GM18867 (cell line): Measurements from ENCODE around the gene GPR31.

Experiments
- ATAC-seq: cut with Tn5 transposase; IDR thresholded peaks from one replicate; pipeline ENCODE4 v1.9.1; 2021; ENCODE audit warnings: mild to moderate bottlenecking, moderate library complexity; ENCODE audit not compliant: unreplicated experiment

GPR31 gene

DNA sequence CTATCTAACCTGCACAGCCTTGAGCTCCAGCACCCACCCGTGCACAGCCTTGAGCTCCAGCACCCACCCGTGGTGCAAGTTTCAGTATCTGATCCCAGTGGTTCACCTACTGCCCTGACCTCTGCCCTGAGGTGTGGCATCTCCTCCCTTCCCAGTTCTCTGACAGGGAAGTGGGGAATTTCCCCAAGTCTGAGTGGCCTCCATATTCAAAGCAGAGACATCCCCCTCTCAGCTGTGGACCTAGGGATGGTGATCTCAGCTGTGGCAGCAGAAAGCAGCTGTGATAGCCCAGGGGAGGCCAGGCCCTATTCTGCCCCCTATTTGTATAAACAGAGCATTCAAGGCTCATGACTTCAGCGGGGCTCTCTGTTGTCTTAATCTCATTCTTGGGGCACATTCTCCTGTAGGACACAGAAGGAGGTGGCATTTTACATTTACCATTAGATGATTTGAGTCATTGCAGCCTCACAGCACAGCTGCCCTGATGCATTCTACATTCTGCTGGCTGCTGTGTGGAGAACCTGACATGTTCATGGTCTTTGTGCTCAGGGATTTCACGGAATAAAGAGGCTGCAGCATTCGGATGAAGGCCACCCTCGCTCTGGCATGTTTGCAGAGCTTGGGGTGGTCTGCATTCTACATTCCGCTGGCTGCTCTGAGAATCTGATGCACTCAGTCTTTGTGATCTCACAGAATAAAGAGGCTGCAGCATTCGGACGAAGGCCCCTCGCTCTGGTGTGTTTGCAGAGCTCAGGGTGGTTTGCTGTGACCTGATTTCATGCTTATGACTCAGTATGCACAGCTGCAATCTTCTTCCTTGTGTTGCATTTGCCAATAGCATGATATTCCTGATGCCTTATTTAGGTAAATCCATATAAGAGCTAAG lies 16.9 kb downstream of the GPR31 start:
- no peak for ATAC-seq

GRCh38 chr6:167139761-167140160 lies 18.0 kb downstream of the GPR31 start:
- ATAC-seq: no peak

GRCh38 chr6:167137881-167138280 lies 19.9 kb downstream of the GPR31 start:
- no peak for ATAC-seq

- ATAC-seq: no peak
Observed at GRCh38 chr6:167137081-167137480, 20.7 kb downstream of the GPR31 start.

- no peak for ATAC-seq
Observed at GRCh38 chr6:167136376-167136775, 21.4 kb downstream of the GPR31 start.

- no peak for ATAC-seq
Observed at GRCh38 chr6:167134448-167135328, 23.1 kb downstream of the GPR31 start.

DNA sequence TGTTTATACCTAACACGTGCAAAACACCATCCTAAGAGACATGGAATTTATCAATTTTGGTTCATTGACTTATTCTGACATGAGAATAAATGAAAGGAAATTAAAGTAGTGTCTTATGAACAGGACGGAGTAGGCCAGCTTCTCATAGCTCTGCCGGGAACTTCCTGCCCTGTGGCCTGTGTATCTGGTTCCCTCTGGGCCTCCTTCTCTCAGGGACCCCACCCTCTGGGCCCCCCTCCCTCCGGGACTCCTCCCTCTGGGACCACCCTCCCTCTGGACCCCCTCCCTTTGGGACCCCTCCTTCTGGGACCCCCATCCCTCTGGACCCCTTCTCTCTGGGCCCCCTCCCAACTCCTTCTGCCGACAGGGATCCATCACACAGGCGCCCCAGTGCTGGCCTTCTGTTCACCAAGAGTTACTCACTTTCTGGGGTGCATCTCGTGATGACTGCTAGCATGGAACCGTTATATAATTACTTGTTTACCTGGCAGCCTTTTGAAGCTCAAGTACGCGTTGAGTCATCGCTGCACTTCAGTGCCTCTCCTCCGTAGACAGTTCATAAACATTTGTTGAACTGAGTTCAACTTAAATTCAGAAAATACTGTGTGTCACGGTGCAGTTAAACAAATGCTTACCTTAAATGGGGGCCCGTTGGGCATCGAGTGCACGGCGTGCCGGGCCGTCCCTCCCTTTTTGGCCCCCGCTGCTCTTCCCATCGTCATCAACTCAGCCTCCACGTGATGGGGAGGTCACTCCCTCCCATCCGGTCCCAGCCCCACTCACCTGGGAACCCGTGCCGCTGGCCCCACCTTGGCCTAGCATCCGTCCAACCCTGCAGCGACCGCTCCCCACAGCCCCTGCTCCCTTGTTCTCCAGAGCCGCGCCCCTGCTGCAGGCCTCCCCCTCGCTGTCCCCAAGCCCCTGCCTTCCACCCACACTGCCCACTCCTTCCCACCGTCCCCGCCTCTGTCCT lies 26.8 kb downstream of the GPR31 start:
- no peak for ATAC-seq

DNA sequence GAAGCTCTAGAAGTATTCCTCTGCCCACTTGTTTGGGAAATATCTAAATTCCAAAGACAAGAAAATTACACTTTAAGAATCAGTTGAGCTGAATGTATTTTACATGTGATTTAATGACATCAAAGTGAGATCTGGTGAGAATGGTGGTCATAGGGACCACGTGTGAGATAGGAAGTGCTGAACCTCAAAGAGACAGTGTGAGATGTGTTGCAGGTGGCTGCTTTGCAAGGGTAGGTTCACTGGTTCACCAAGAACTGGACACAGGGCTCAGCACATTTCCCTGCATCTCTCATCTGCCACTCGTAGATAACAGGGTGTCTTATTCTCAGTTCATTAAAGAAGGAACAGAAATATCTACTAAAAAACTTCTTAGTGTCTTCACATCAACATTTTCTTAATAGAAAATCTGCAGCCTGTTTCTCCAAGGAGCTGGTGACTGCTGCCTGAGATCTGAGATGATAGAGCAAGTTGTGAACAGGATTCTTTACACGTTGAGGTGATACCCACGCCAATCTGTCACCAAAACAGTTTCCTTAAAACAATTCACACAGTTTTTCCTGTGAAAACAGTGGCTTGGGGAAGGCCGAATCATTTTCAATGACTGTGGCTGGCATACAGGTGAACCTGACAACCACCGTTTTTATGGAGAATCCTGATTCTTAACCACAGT lies 27.6 kb downstream of the GPR31 start:
- ATAC-seq: peak; percentile 86

- ATAC-seq: no peak
Observed at GRCh38 chr6:167129562-167129961, 28.2 kb downstream of the GPR31 start.

DNA sequence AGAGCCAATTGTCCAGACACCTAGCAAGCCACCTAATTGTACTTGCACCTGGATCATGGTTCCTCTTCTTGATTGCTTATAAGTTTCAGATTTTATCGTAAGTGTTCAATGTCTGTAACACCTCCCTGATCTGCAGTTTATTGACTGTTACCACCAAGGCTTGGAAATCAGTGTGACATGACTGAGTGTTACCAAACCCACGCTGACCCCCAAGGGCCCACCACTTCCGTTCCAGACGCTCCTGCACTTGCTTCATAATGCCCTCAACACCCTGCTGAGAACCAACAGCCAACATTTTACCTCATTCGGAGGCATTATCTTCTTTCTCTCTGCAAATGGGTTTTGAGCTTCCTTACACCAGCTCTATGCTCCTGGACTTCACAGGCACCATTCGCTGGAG lies 28.6 kb downstream of the GPR31 start:
- peak; percentile 32 for ATAC-seq

DNA sequence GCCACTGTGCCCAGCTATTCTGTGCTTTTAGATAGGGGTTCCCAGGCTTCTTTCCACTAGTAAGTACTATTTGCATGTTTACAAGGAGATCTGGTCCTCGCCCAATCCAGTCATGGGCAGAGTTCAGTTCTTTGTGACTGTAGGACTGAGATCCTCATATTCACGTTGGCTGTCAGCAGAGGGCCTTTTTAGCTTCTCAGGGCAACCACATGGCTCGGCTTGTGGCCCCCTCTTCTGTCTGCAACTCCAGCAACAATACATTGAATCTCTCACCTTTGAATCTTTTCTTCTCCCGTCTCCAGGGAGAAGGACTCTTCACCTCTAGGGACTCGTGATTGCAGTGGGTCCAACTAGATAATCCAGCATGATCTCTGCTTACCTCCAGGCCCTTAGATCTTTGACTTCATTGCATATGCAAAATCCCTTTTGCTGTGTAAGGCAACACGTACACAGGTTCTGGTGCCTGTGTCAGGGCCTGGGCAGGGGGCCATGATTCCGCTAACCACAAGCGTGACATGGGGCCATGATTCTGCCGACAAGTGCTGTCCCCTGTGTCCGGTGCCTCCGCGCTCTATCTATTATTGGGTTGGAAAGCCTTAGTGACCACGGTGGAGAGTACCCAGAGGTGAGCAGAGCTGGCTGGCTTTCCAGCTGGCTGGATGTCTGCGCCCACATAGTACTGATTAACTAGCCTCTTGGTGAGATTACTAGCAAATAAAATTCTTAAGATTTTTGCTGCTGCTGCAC lies 29.8 kb downstream of the GPR31 start:
- ATAC-seq: no peak

DNA sequence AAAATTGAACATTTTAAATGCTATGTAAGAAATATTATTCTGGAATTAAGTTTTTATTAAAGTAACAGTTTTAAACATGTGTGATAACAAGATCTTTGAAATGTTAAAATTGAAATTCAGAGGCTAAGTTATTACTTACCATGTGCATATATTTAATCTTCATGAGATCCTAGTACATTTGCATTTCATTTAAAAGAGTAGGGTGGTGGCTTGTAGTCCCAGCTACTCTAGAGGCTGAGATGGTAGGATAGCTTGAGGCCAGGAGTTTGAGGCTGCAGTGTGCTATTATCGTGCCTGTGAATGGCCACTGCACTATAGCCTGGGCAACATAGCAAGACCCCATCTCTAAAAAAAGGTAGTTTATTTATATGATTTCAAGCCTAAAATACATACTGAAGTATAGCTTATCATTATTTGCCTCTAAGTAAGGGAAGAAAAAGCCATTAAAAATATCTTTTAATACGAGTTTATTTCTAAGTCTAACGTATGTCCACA lies 31.9 kb downstream of the GPR31 start:
- no peak for ATAC-seq

GRCh38 chr6:167125410-167125809 lies 32.4 kb downstream of the GPR31 start:
- ATAC-seq: no peak

- no peak for ATAC-seq
Observed at GRCh38 chr6:167124753-167125152, 33.0 kb downstream of the GPR31 start.

DNA sequence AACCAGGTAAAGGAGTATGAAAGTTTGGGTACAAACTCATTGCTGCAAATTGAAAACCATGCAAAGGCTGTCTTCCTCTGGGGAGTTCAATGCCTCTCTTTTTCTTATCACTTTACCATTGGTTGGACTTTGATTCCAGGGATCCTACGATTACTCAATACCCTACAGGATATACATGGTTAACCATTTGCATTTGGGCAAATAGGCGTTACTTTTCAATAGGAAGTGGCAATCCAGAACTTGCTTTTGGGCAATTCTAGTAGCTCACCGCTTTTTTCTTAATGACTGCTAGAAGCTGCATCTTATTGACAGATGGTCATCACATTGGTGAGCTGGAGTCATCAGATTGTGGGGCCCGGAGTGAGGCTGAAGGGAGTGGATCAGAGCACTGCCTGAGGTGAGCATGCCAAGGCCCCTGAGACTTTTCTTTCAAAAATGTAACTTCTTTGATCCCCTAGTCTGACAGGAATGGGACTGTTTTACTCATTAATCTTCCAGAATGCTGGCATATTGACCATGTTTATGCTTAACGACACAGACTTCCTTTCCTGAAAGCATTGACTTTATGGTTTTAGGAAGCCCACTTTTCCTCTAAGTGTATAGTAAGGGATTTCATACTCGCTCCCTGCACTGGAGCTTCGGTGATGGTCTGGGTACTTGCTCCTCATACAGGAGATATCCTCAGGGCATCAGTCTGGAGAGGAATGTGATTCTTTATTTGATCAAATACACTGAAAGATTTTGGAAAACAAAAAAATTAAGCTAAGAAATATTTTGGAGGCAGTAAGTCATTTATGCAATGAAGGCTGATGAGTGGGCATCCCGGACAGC lies 34.7 kb downstream of the GPR31 start, which contains the start of gene CCR6:
Gene CCR6 (plus strand): TSS at position 270 of the 831 bp plus-strand sequence. CDS start 13,039 bp downstream, outside the sequence.
- ATAC-seq: no peak

GRCh38 chr6:167122041-167122826 lies 35.5 kb downstream of the GPR31 start:
- ATAC-seq: peak; percentile 40

GRCh38 chr6:167121335-167121841 lies 36.4 kb downstream of the GPR31 start:
- ATAC-seq: no peak
